ENCODE data around the gene WFDC8.

The WFDC8 gene

GRCh38 chr20:45527294-45527693 is 51.8 kb downstream of the WFDC8 start:
- Histone ChIP-seq H3K4me1 (ENCODE audit: insufficient read depth, low read length, severe bottlenecking) (no peaks in the 10 kb centered on the region), H3K9me2 (ENCODE audit: low read depth, low read length) (no peaks in the 10 kb centered on the region), H3K4me2 (ENCODE audit: low read length) (no peak overlapping the region), H3K9me3 (ENCODE audit: low read length) (no peaks in the 10 kb centered on the region), H3K79me2 (ENCODE audit: insufficient read depth, low read length) (no peaks in the 10 kb centered on the region), H3K27me3 (ENCODE audit: insufficient read depth, low read length) (no peaks in the 10 kb centered on the region), H3K9ac (ENCODE audit: low read length) (no peak overlapping the region), H3K36me3 (ENCODE audit: insufficient read depth, low read length) (no peaks in the 10 kb centered on the region), H3K27ac (ENCODE audit: low read depth, low read length, poor library complexity, severe bottlenecking) (no peak overlapping the region), H3F3A (ENCODE audit: insufficient read depth, low read length) (no peaks in the 10 kb centered on the region), H2AFZ (ENCODE audit: low read length) (no peak overlapping the region), H3K4me3 (ENCODE audit: low read depth, low read length, poor library complexity, severe bottlenecking) (no peak overlapping the region), H4K20me1 (ENCODE audit: insufficient read depth, low read length) (no peaks in the 10 kb centered on the region)
- TF ChIP-seq EZH2 (IDR thresholded peaks at IDR 0.05; ENCODE audit: borderline replicate concordance, low read length) (no peak), CTCF (IDR thresholded peaks at IDR 0.05; ENCODE audit: low read length) (no peak)

GRCh38 chr20:45523821-45524220 is 55.3 kb downstream of the WFDC8 start:
- Histone ChIP-seq H3K9ac (ENCODE audit: low read length) (no peak overlapping the region), H3F3A (ENCODE audit: insufficient read depth, low read length) (no peaks in the 10 kb centered on the region), H3K9me2 (ENCODE audit: low read depth, low read length) (no peaks in the 10 kb centered on the region), H3K36me3 (ENCODE audit: insufficient read depth, low read length) (no peaks in the 10 kb centered on the region), H3K27me3 (ENCODE audit: insufficient read depth, low read length) (no peaks in the 10 kb centered on the region), H2AFZ (ENCODE audit: low read length) (no peak overlapping the region), H4K20me1 (ENCODE audit: insufficient read depth, low read length) (no peaks in the 10 kb centered on the region), H3K4me1 (ENCODE audit: insufficient read depth, low read length, severe bottlenecking) (no peaks in the 10 kb centered on the region), H3K4me3 (ENCODE audit: low read depth, low read length, poor library complexity, severe bottlenecking) (no peak overlapping the region), H3K4me2 (ENCODE audit: low read length) (no peak overlapping the region), H3K79me2 (ENCODE audit: insufficient read depth, low read length) (no peaks in the 10 kb centered on the region), H3K27ac (ENCODE audit: low read depth, low read length, poor library complexity, severe bottlenecking) (no peak overlapping the region), H3K9me3 (ENCODE audit: low read length) (no peaks in the 10 kb centered on the region)
- no peak for TF ChIP-seq CTCF (IDR thresholded peaks at IDR 0.05; ENCODE audit: low read length)
- TF ChIP-seq EZH2 (IDR thresholded peaks at IDR 0.05; ENCODE audit: borderline replicate concordance, low read length), result no peak

GRCh38 chr20:45518282-45518681 is 60.8 kb downstream of the WFDC8 start:
- no peak overlapping the region for H3K9ac ChIP-seq (ENCODE audit: low read length)
- H3K36me3 ChIP-seq (ENCODE audit: insufficient read depth, low read length), result no peaks in the 10 kb centered on the region
- no peak overlapping the region for H3K4me2 ChIP-seq (ENCODE audit: low read length)
- no peaks in the 10 kb centered on the region for H3K79me2 ChIP-seq (ENCODE audit: insufficient read depth, low read length)
- H4K20me1 ChIP-seq (ENCODE audit: insufficient read depth, low read length), result no peaks in the 10 kb centered on the region
- no peaks in the 10 kb centered on the region for H3K4me1 ChIP-seq (ENCODE audit: insufficient read depth, low read length, severe bottlenecking)
- no peaks in the 10 kb centered on the region for H3K27me3 ChIP-seq (ENCODE audit: insufficient read depth, low read length)
- H3K4me3 ChIP-seq (ENCODE audit: low read depth, low read length, poor library complexity, severe bottlenecking), result no peak overlapping the region
- H3K27ac ChIP-seq (ENCODE audit: low read depth, low read length, poor library complexity, severe bottlenecking), result no peak overlapping the region
- no peaks in the 10 kb centered on the region for H3K9me3 ChIP-seq (ENCODE audit: low read length)
- TF ChIP-seq EZH2 (IDR thresholded peaks at IDR 0.05; ENCODE audit: borderline replicate concordance, low read length), result no peak
- no peak for TF ChIP-seq CTCF (IDR thresholded peaks at IDR 0.05; ENCODE audit: low read length)
- no peaks in the 10 kb centered on the region for H3K9me2 ChIP-seq (ENCODE audit: low read depth, low read length)
- H3F3A ChIP-seq (ENCODE audit: insufficient read depth, low read length), result no peaks in the 10 kb centered on the region
- H2AFZ ChIP-seq (ENCODE audit: low read length), result no peak overlapping the region
